Measurements from ENCODE around the gene GLOD4.

GLOD4 gene

DNA sequence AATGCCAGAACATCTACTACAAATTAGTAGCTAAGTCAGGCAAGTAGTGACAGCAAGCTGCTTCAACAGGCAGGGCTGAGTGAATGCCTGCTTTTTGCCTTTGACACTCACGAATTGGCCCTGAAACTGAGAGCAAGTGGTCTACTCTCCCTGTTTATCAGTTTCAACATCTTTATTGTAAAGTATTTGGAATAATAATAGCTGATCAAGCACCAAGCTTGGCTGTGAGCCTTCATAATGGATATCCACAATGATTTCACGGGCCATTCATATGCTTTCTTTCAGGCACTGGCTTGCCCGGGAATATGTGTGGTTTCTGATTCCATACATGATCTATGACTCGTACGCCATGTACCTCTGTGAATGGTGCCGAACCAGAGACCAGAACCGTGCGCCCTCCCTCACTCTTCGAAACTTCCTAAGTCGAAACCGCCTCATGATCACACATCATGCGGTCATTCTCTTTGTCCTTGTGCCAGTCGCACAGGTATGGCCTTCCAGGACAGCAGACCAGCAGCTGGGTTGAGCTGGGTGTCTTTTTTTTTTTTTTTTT is 44.4 kb downstream of the GLOD4 start:
- no peak for DNase-seq

DNA sequence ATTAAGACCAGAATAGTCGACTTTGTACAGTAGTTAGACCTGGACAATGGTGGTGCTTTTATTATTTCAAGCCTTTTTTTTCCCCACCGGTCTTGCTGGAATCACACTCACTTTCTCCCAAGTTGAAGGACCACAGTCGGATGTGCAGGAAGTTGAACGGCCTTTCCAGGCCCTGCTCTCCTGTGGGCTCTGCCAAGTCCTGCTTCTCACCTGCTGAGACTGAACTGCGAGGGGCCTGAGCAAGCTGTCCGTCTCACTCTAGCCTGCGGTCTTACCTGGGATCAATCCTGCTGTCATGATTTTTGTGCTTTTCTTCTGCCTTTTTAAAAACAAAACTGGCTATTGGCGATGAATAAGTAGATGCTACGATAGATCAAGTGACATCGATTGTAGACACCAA is 48.3 kb downstream of the GLOD4 start:
- DNase-seq: no peak

DNA sequence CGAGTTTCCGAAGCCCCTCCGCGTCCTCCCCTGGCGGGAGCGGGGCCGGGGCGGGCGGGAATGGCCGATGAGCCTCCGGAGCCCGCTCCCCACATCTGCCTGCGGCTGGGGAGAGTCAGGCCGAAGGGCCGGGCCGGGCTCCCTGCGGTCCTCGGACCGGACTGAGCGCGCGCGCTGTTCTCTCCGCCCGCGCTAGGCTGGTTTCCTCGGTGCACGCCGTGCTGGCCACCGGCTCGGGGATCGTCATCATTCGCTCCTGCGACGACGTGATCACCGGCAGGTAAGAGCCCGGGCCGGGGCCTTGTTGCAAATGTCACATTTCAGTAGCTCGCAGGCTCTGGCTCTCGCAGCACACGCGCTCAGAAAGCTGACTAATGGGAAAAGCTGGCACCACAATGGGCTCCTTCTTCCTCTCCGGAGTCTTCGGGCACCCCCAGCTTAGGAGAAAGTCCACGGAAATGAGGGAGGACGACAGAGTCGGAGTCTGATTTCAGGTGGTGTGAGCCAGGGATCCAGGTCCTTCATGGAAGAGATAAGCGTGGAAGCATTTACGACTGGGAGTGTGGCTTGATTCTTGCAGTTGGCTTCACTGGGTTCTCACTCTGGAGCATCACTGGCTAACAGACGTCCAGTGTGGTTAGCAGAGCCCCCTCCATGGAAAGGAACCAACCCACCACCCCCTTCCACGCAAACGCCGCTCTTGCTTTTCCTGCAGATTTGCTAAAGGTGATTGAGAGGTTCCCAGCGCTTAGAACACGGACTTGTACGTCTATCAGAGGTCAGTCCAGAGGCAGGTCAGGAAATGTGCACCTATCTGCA is 49.0 kb downstream of the GLOD4 start:
- DNase-seq: peak; percentile 69 to 75

DNA sequence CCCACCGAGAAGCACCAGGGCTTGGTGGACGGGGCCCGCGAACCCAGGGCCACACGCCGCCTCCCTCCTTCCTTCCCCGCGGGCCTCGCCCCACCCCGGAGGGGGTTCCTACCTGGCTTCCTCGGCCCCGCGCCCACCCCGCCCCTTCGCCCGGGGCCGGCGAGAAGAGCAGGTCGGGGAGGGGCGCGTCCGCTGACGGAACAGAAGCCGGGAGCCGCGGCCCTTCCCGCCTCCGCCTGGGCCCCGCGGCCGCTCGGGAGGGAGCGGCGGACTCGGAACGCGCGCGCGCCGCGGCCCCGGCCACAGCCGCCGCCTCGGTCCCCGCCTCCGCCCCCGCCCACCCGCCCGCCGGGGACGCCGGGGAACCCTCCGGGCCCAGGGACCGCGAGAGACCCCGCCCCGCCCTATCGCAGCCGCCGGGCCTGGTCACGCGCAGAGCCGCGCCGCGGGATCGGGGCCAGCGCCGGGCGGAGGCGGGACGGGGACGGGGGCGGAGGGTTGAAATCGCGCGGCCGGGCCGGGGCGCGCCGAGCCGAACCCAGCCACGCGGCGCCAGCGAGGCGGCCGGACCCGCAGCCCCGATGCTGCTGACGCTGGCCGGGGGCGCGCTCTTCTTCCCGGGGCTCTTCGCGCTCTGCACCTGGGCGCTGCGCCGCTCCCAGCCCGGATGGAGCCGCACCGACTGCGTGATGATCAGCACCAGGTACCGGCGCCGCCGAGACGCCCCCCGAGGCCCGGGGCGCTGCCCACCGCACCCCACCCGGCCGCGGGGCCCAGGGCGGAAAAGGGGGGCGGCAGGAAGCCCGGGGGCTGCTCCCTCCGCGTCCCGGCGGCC is 49.8 kb downstream of the GLOD4 start, which contains the start of gene TLCD3A:
TSS of gene TLCD3A (plus strand) at position 530 of the 835 bp plus-strand sequence. CDS start at position 582, 52 bp downstream.
- peak; percentile 63 to 66 for DNase-seq

DNA sequence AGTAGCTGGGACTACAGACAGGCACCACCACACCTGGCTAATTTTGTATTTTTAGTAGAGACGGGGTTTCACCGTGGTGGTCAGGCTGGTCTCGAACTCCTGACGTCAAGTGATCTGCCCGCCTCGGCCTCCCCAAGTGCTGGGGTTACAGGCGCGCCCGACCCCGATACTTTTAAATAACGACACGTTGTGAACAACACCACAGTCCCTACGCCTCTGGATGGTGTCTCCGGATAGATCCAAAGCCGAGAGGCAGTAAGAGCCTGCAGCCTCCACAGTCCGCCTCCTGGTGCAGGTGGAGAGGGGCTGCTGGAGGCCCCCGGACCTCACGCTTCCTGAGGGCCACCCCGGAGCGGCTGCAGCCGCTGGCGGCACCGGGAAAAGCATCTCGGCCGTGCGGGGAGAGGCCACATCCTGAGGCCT is 50.4 kb downstream of the GLOD4 start:
- DNase-seq: no peak

DNA sequence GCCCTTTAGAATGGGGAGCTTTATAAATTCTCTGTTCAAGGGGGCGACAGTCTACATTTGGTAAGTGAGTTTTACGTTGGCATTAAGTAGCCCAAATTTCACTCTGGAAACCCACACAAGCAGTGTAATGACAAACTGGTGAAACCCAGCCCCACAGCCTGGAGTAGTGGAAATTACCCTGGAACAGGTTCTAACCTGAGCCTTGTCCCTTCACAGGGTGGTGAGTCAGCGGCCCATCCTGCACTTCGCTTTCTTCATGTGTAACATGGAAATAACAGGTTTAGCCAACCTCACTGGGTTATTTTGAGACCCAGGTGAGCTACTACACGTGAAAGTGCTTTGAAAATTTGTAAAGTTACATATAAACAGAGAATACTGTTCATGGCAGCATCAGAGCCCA is 53.2 kb downstream of the GLOD4 start:
- DNase-seq: no peak

DNA sequence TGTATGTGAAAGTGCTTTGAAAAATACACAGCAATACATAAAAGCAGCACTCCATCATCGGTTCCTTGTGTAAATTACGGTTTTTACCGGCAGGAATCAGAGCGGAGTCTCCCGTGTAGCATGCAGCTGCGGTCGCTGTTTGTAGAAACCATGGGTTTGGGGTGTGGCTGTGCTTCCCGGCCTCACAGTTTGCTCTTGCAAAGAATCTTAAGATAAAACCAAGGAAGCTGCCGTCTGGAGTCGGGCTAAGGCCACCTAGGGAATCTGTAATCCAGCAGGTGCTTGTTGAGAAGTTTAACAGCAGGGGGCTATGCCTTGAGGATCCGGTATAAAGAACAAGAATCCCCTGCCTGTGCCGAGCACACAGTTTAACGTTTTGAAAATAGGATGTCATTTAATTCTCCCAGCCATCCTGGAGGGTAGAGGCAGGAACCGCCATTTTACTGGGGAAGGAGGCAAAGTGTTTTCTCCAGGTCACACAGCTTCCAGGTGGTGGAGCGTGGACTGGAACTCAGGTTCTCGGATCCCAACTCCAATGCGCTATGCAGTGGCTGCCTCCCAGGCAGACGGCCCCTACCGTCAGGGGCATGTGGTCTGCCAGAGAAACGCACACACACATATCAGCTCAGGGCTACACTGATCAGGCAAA is 55.7 kb downstream of the GLOD4 start:
- DNase-seq: no peak

DNA sequence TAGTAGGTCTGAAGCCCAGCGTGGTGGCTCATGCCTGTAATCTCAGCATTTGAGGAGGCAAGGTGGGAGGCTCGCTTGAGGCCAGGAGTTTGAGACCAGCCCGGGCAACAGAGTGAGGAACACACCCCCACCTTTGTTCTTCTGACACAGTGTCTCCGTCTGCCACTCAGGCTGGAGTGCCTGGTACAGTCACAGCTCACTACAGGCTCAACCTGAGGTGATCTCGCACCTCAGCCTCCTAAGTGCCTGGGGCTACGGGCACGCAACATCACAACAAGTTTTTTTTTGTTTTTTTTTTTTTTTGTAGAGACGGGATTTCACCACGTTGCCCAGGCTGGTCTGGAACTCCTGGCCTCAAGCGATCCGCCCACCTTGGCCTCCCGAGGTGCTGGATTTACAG is 56.3 kb downstream of the GLOD4 start:
- DNase-seq: no peak

DNA sequence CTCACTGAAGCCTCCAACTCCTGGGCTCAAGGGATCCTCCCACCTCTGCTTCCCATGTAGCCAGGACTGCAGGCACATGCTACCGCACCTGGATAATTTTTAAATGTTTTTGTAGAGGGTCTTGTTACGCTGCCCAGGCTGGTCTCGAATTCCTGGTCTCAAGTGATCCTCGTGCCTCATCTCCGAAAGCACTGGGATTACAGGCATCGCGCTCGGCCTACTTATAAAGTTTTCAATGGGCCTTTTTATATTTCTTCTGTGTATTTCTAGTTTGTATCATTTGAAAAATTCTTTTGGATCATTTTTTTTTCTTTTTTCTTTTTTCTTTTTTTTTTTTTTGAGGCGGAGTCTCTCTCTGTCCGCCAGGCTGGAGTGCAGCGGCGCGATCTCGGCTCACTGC is 57.0 kb downstream of the GLOD4 start:
- DNase-seq: no peak

DNA sequence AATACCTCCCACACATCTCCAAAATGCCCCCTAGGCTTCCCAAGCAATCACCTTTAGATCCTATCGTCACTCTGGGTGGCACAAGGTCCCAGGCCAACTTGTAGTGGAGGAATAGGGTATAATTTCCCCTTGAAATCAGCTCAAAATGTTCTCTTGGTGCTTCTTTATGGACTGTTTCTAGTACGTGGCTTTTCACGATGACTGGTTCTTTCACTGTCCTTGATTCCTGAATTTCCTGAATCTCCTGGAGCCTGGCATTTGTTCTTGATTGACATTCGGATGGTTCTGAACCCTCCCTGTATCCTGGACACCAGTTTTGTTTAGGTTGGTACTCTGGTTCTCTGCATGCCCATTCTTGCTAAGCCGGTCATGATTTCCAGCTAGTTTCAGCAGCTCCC is 60.5 kb downstream of the GLOD4 start:
- DNase-seq: no peak

DNA sequence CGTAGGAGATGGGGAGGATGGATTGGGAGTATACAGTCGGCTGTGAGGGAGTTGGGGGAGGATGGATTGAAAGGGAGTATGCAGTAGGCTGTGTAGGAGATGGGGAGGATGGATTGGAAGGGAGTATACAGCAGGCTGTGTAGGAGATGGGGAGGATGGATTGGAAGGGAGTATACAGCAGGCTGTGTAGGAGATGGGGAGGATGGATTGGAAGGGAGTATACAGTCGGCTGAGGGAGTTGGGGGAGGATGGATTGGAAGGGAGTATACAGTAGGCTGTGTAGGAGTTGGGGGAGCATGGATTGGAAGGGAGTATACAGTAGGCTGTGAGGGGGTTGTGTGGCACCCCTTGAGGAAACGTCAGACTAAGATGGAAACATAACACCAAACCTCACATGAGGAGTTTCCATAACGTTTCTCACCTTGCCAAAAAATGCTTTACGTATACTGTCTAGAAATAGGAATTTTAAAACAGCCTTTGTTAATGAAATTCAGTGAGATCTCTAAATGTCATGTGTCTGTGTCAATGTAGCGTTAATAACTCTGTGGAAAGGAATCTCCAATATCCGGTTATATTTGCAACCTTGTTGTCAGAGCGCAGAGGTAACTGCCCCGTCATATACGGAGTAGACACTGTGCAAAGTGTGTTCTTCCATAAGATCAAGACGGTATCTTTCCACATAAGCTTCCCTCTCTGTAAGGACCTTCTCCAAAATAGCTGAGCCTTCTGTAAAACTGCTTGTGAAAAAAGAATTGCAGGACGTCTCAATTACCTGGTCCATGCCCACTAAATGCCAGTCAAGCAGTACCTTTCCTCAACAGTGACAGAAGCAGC is 61.2 kb downstream of the GLOD4 start:
- no peak for DNase-seq

DNA sequence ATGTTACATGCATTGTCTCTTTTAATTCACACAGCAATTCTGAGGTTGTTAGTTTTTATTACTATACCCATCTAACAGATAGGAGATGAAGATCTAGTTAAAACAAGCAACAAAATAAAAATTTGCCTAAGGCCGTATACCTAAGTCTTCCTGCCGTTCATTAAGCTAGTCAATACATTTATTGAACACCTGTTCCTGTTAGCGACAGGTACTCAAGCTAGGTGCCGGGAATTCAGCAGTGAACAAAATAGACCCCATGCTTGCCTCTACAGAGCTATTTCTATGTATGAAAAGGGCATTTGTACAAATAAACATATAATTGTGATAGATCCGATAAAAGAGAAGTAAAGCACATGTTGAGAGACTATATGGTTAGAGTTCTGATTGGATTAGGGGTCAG is 64.0 kb downstream of the GLOD4 start:
- DNase-seq: no peak
